GM12891 (cell line): ENCODE measurements around the gene AXL.

ENCODE experiments used
- PAX5 ChIP-seq: IDR thresholded peaks from 2 replicates; pipeline ENCODE4 v1.6.1; 2011; ENCODE audit warnings: low read length, moderate library complexity, mild to moderate bottlenecking; ENCODE audit not compliant: insufficient read depth, severe bottlenecking
- POLR2A ChIP-seq: IDR thresholded peaks from 2 replicates; pipeline ENCODE4 v1.6.1; 2011; ENCODE audit warnings: low read depth, low read length, control low read depth
- POLR2AphosphoS5 ChIP-seq: IDR thresholded peaks from 2 replicates; pipeline ENCODE4 v1.6.1; 2011; ENCODE audit warnings: low read depth, low read length, control low read depth
- POU2F2 ChIP-seq: IDR thresholded peaks from 2 replicates; pipeline ENCODE4 v1.6.1; 2011; ENCODE audit warnings: low read depth, mild to moderate bottlenecking, control low read depth, low read length, moderate library complexity

GRCh38 chr19:41230067-41230857 lies 11.2 kb downstream of the AXL start:
- TF ChIP-seq POLR2AphosphoS5 (no peak), POLR2A (no peak), PAX5 (no peak), POU2F2 (no peak)
